IMR-90 (cell line): ENCODE results near the gene TALDO1.

ENCODE experiments used
- BHLHE40 ChIP-seq: fragments of 150-350 bp; IDR thresholded peaks from 2 replicates; pipeline ENCODE4 v1.6.1; 2016; ENCODE audit warnings: mild to moderate bottlenecking, low read depth, low read length
- CEBPB ChIP-seq: IDR thresholded peaks from 2 replicates; pipeline ENCODE4 v1.6.1; 2012; ENCODE audit warnings: low read depth, low read length, improper control_type of control experiment
- CHD1 ChIP-seq: IDR thresholded peaks from 2 replicates; pipeline ENCODE4 v1.6.1; 2012; ENCODE audit warnings: low read depth, low read length, improper control_type of control experiment
- FOS ChIP-seq: fragments of 150-350 bp; IDR thresholded peaks from 2 replicates; pipeline ENCODE4 v1.6.1; 2016; ENCODE audit warnings: low read depth, low read length
- MAFK ChIP-seq: IDR thresholded peaks from 2 replicates; pipeline ENCODE4 v1.6.1; 2012; ENCODE audit warnings: low read depth, low read length, improper control_type of control experiment
- MXI1 ChIP-seq: IDR thresholded peaks from 2 replicates; pipeline ENCODE4 v1.6.1; 2012; ENCODE audit warnings: low read depth, mild to moderate bottlenecking, low read length, moderate library complexity, borderline replicate concordance
- POLR2A ChIP-seq: IDR thresholded peaks from 2 replicates; pipeline ENCODE4 v1.6.1; 2012; ENCODE audit warnings: mild to moderate bottlenecking, low read depth, low read length
- RAD21 ChIP-seq: IDR thresholded peaks from 2 replicates; pipeline ENCODE4 v1.6.1; 2012; ENCODE audit warnings: low read length, improper control_type of control experiment
- RCOR1 ChIP-seq: IDR thresholded peaks from 2 replicates; pipeline ENCODE4 v1.6.1; 2012; ENCODE audit warnings: mild to moderate bottlenecking, low read length, improper control_type of control experiment; ENCODE audit not compliant: insufficient replicate concordance
- SMC3 ChIP-seq: fragments of 150-350 bp; IDR thresholded peaks from 2 replicates; pipeline ENCODE4 v1.6.1; 2016; ENCODE audit warnings: low read depth, mild to moderate bottlenecking, antibody characterized with exemption, low read length, moderate library complexity
- USF2 ChIP-seq: fragments of 150-350 bp; IDR thresholded peaks from 2 replicates; pipeline ENCODE4 v1.6.1; 2017; ENCODE audit warnings: mild to moderate bottlenecking, antibody characterized with exemption, low read length, low read depth
- TF ChIP-seq, protein P1 (sequence below): conservative IDR thresholded peaks from 2 replicates; pipeline ENCODE4 v1.5.1; 2012; ENCODE audit warnings: mild to moderate bottlenecking, low read depth, low read length, improper control_type of control experiment

GRCh38 chr11:812390-812789 is 65.1 kb downstream of the TALDO1 start:
- TF ChIP-seq CEBPB (no peak), POLR2A (no peak), SMC3 (no peak), MAFK (no peak), USF2 (no peak), RAD21 (no peak), BHLHE40 (no peak), RCOR1 (no peak), MXI1 (no peak), FOS (no peak), CHD1 (no peak)
- TF ChIP-seq, protein P1, sequence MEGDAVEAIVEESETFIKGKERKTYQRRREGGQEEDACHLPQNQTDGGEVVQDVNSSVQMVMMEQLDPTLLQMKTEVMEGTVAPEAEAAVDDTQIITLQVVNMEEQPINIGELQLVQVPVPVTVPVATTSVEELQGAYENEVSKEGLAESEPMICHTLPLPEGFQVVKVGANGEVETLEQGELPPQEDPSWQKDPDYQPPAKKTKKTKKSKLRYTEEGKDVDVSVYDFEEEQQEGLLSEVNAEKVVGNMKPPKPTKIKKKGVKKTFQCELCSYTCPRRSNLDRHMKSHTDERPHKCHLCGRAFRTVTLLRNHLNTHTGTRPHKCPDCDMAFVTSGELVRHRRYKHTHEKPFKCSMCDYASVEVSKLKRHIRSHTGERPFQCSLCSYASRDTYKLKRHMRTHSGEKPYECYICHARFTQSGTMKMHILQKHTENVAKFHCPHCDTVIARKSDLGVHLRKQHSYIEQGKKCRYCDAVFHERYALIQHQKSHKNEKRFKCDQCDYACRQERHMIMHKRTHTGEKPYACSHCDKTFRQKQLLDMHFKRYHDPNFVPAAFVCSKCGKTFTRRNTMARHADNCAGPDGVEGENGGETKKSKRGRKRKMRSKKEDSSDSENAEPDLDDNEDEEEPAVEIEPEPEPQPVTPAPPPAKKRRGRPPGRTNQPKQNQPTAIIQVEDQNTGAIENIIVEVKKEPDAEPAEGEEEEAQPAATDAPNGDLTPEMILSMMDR, result no peak
